PC-3 (cell line): ENCODE results near the gene XBP1. TPM values are rescaled to one million over a fixed set of nuclear protein-coding genes. Genes with fewer than 3 reads are reported as not detected.

Experiments
- ATAC-seq: fragments of 200-7000 bp; cut with Tn5 transposase; 2 replicates; pipeline ENCODE4 v1.9.1; 2020; ENCODE audit warnings: mild to moderate bottlenecking, moderate library complexity
- BruUV-seq: library from RNA; stranded (reverse); fragments of 400-500 nt; replicated peaks from 2 replicates; lab custom pipeline; 2021; lab: Mats Ljungman, UMichigan
- CTCF ChIA-PET: fragments of 300-600 bp; sonication (Branson Sonifier 250); formaldehyde crosslinking; loops from one replicate; lab custom pipeline; 2022; ENCODE audit warnings: antibody characterized with exemption; lab: Charles Lee
- POLR2A ChIA-PET: fragments of 300-600 bp; sonication (Branson Sonifier 250); formaldehyde crosslinking; loops from one replicate; lab custom pipeline; 2022; ENCODE audit warnings: antibody characterized with exemption; ENCODE audit not compliant: unreplicated experiment; lab: Charles Lee
- DNase-seq: peaks from one replicate; pipeline ENCODE4 v3.0.0-alpha.2; 2015
- H2AFZ ChIP-seq: fragments of 300-600 bp; sonication (generic); 2 replicates; pipeline ENCODE4 v1.6.0; 2016; ENCODE audit warnings: antibody characterized with exemption, low read length
- H3F3A ChIP-seq: fragments of 300-600 bp; sonication (generic); one replicate; pipeline ENCODE4 v1.6.0; 2017; ENCODE audit warnings: antibody characterized with exemption, low read length, control low read depth, mild to moderate bottlenecking; ENCODE audit not compliant: unreplicated experiment
- H3K27ac ChIP-seq: fragments of 300-600 bp; sonication (generic); 2 replicates; pipeline ENCODE4 v1.5.1; 2016; ENCODE audit warnings: mild to moderate bottlenecking, low read length
- H3K27me3 ChIP-seq: fragments of 300-600 bp; sonication (generic); 2 replicates; pipeline ENCODE4 v1.6.1; 2016; ENCODE audit warnings: low read length, mixed read lengths
- H3K36me3 ChIP-seq: fragments of 300-600 bp; sonication (generic); 2 replicates; pipeline ENCODE4 v1.6.1; 2016; ENCODE audit warnings: low read depth, mixed run types, low read length, mixed read lengths
- H3K4me1 ChIP-seq: fragments of 300-600 bp; sonication (generic); 2 replicates; pipeline ENCODE4 v1.5.1; 2016; ENCODE audit warnings: low read length; ENCODE audit not compliant: insufficient read depth
- H3K4me2 ChIP-seq: fragments of 300-600 bp; sonication (generic); 2 replicates; pipeline ENCODE4 v1.6.0; 2016; ENCODE audit warnings: low read length
- H3K4me3 ChIP-seq: fragments of 300-600 bp; sonication (generic); 2 replicates; pipeline ENCODE4 v1.5.1; 2016; ENCODE audit warnings: mild to moderate bottlenecking, low read length, mixed read lengths
- H3K79me2 ChIP-seq: fragments of 300-600 bp; sonication (generic); 2 replicates; pipeline ENCODE4 v1.6.1; 2017; ENCODE audit warnings: low read length, mixed read lengths
- H3K9ac ChIP-seq: fragments of 300-600 bp; sonication (generic); 2 replicates; pipeline ENCODE4 v1.6.0; 2016; ENCODE audit warnings: mild to moderate bottlenecking, low read length
- H3K9me2 ChIP-seq: fragments of 300-600 bp; sonication (generic); replicated peaks from 2 replicates; pipeline ENCODE4 v1.6.1; 2016; ENCODE audit warnings: mixed run types, low read length, mixed read lengths
- H3K9me3 ChIP-seq: fragments of 300-600 bp; sonication (generic); 2 replicates; pipeline ENCODE4 v1.6.1; 2016; ENCODE audit warnings: low read length, mixed read lengths
- H4K20me1 ChIP-seq: fragments of 300-600 bp; sonication (generic); 2 replicates; pipeline ENCODE4 v1.6.1; 2016; ENCODE audit warnings: low read length, mixed read lengths
- CTCF ChIP-seq: fragments of 300-600 bp; sonication (generic); conservative IDR thresholded peaks from 2 replicates; pipeline ENCODE4 v1.5.1; 2017; ENCODE audit warnings: antibody characterized with exemption, low read depth, mild to moderate bottlenecking, low read length
- EZH2 ChIP-seq: fragments of 300-600 bp; sonication (generic); IDR thresholded peaks from one replicate; pipeline ENCODE4 v1.6.1; 2017; ENCODE audit warnings: antibody characterized with exemption, mild to moderate bottlenecking, low read length; ENCODE audit not compliant: unreplicated experiment
- EZH2phosphoT487 ChIP-seq: fragments of 300-600 bp; sonication (generic); IDR thresholded peaks from 2 replicates; pipeline ENCODE4 v1.6.1; 2018; ENCODE audit warnings: mild to moderate bottlenecking, antibody characterized with exemption, low read length, borderline replicate concordance
- intact Hi-C: fragments of 100-400 bp; cut with micrococcal nuclease; formaldehyde crosslinking; loops from 2 replicates; pipeline ENCODE4 v1.9.0; 2023
- total RNA-seq: library from RNA; depleted of rRNA; stranded (reverse); fragments of >200 nt; gene quantifications from 2 replicates; pipeline ENCODE4 v1.2.3, GENCODE V29; 2014

The XBP1 gene
- total RNA-seq, 1 experiment from 2014 or later, result 191 TPM

GRCh38 chr22:28791841-28792490 is 8.4 kb downstream of the XBP1 start:
- no peaks in the 10 kb centered on the region for H3K27me3 ChIP-seq
- BruUV-seq, result no TSS peak
- no peaks in the 10 kb centered on the region for H3K9me3 ChIP-seq
- H3K79me2 ChIP-seq, result peaks cover 6% of the 10 kb centered on the region
- H3K9ac ChIP-seq, result no peak overlapping the region
- no peak overlapping the region for H3K4me3 ChIP-seq
- ChIA-PET CTCF (interaction anchor here (0.7 kb wide), 1 partner anchor 108 kb away, joined by 6 read pairs; no protein-coding TSS in a partner anchor), POLR2A (no interaction called here)
- H3K27ac ChIP-seq, result no peak overlapping the region
- peaks cover 26% of the 10 kb centered on the region for H4K20me1 ChIP-seq
- TF ChIP-seq EZH2 (no peak), CTCF (no peak), EZH2phosphoT487 (no peak)
- H3K9me2 ChIP-seq, result no peaks in the 10 kb centered on the region
- H3K36me3 ChIP-seq, result peaks cover 33% of the 10 kb centered on the region
- H3F3A ChIP-seq, result peaks cover 6% of the 10 kb centered on the region
- H3K4me2 ChIP-seq, result no peak overlapping the region
- no peak overlapping the region for H2AFZ ChIP-seq
- intact Hi-C loops, result loop anchor here (2.0 to 5.0 kb wide), 2 partner anchors 37 to 250 kb away; no protein-coding TSS in a partner anchor
- no peaks in the 10 kb centered on the region for H3K4me1 ChIP-seq
- DNase-seq, result no peak
- peak; percentile 15; the same call in 1 of the 2 replicates for ATAC-seq

- POLR2A ChIA-PET, result no interaction called here
- DNase-seq (no peak), ATAC-seq (no peak)
- Histone ChIP-seq H3K27me3 (no peaks in the 10 kb centered on the region), H2AFZ (no peak overlapping the region), H3K27ac (no peak overlapping the region), H3K36me3 (peaks cover 28% of the 10 kb centered on the region), H3K4me1 (no peaks in the 10 kb centered on the region), H3F3A (peaks cover 6% of the 10 kb centered on the region), H3K9me2 (no peaks in the 10 kb centered on the region), H3K4me3 (no peak overlapping the region), H3K4me2 (no peak overlapping the region), H4K20me1 (peaks cover 19% of the 10 kb centered on the region; the same call in 1 of the 2 replicates), H3K79me2 (no peaks in the 10 kb centered on the region), H3K9ac (no peak overlapping the region), H3K9me3 (no peaks in the 10 kb centered on the region)
- CTCF ChIA-PET, result no interaction called here
- BruUV-seq, result no TSS peak
- TF ChIP-seq EZH2phosphoT487, result no peak
- TF ChIP-seq CTCF, result no peak
- TF ChIP-seq EZH2, result no peak
- intact Hi-C loops, result loop anchor here (2.0 to 5.0 kb wide), 2 partner anchors 38 to 251 kb away; no protein-coding TSS in a partner anchor
Measured at GRCh38 chr22:28791124-28791523, 9.2 kb downstream of the XBP1 start.

GRCh38 chr22:28788601-28789000 is 11.8 kb downstream of the XBP1 start:
- CTCF ChIA-PET, result no interaction called here

More at GRCh38 chr22:28788601-28789000, 11.8 kb downstream of the XBP1 start:
- H3K27ac ChIP-seq, result no peak overlapping the region
- H2AFZ ChIP-seq, result no peak overlapping the region
- no peaks in the 10 kb centered on the region for H4K20me1 ChIP-seq
- BruUV-seq, result no TSS peak
- intact Hi-C loops, result no loop called here
- no peaks in the 10 kb centered on the region for H3K9me3 ChIP-seq
- no peaks in the 10 kb centered on the region for H3K79me2 ChIP-seq
- H3K4me1 ChIP-seq, result peaks cover 3% of the 10 kb centered on the region; the same call in 1 of the 2 replicates
- no peak overlapping the region for H3K9ac ChIP-seq
- no peak overlapping the region for H3K4me3 ChIP-seq
- no peaks in the 10 kb centered on the region for H3K9me2 ChIP-seq
- no peak overlapping the region for H3K4me2 ChIP-seq
- no peak for DNase-seq
- H3K27me3 ChIP-seq, result no peaks in the 10 kb centered on the region
- POLR2A ChIA-PET, result no interaction called here
- TF ChIP-seq CTCF (no peak), EZH2 (no peak), EZH2phosphoT487 (no peak)
- ATAC-seq, result no peak
- H3K36me3 ChIP-seq, result peaks cover 22% of the 10 kb centered on the region
- H3F3A ChIP-seq, result peaks cover under 1% of the 10 kb centered on the region
